ENCODE measurements around the gene LOXHD1. TPM values are rescaled to one million over a fixed set of nuclear protein-coding genes. Genes with fewer than 3 reads are reported as not detected.

The LOXHD1 gene
- total RNA-seq, 1 experiment from 2014 or later = 0.35 TPM

DNA sequence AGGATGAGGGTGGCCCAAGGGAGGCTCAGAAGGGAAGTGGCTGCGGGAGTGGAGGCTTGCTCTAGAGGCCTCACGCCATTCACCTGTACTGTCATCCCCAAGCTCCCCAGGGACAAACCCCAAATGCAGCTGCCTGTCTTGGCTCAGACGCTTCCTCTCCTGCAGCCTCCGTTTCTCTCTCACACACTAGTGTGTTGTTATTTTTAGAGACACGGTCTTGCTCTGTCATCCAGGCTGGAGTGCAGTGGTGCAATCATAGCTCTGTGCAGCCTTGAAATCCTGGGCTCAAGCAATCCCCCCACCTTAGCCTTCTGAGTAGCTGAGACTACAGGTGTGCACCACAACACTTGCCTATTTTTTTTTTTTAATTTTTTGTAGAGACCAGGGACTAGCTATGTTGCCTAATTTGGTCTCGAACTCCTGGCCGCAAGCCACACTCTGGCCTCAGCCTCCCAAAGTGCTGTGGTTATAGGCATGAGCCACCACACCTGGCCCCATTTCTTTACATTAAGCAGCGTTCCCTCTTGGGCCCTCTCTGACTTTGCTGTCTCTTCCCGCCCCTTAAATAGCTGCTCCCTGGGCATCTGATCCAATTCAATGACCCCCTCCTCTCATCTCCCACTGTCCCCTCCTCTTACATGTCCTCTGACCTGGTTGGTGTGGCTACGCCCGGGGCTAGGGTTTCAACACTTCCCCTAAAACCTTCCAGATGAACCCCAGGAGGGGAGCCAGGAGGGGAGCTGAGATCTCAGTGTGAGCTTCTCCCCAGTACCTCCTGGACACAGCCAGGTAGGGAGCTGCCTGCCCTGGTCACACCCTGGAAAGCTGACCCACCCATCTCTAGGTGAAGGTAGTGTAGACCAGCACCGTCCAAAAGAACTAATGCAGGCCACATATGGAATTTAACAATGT, 24.0 kb upstream of the LOXHD1 start (continued):
- TF ChIP-seq, protein P1, sequence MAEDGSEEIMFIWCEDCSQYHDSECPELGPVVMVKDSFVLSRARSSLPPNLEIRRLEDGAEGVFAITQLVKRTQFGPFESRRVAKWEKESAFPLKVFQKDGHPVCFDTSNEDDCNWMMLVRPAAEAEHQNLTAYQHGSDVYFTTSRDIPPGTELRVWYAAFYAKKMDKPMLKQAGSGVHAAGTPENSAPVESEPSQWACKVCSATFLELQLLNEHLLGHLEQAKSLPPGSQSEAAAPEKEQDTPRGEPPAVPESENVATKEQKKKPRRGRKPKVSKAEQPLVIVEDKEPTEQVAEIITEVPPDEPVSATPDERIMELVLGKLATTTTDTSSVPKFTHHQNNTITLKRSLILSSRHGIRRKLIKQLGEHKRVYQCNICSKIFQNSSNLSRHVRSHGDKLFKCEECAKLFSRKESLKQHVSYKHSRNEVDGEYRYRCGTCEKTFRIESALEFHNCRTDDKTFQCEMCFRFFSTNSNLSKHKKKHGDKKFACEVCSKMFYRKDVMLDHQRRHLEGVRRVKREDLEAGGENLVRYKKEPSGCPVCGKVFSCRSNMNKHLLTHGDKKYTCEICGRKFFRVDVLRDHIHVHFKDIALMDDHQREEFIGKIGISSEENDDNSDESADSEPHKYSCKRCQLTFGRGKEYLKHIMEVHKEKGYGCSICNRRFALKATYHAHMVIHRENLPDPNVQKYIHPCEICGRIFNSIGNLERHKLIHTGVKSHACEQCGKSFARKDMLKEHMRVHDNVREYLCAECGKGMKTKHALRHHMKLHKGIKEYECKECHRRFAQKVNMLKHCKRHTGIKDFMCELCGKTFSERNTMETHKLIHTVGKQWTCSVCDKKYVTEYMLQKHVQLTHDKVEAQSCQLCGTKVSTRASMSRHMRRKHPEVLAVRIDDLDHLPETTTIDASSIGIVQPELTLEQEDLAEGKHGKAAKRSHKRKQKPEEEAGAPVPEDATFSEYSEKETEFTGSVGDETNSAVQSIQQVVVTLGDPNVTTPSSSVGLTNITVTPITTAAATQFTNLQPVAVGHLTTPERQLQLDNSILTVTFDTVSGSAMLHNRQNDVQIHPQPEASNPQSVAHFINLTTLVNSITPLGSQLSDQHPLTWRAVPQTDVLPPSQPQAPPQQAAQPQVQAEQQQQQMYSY (CRISPR knock-in tag; IDR thresholded peaks at IDR 0.05) = no peak
- TF ChIP-seq, protein P2, sequence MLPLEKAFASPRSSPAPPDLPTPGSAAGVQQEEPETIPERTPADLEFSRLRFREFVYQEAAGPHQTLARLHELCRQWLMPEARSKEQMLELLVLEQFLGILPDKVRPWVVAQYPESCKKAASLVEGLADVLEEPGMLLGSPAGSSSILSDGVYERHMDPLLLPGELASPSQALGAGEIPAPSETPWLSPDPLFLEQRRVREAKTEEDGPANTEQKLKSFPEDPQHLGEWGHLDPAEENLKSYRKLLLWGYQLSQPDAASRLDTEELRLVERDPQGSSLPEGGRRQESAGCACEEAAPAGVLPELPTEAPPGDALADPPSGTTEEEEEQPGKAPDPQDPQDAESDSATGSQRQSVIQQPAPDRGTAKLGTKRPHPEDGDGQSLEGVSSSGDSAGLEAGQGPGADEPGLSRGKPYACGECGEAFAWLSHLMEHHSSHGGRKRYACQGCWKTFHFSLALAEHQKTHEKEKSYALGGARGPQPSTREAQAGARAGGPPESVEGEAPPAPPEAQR (CRISPR knock-in tag; IDR thresholded peaks at IDR 0.05) = no peak
- TF ChIP-seq ESRRA (CRISPR knock-in tag; IDR thresholded peaks at IDR 0.05; ENCODE audit: borderline replicate concordance) (no peak), CDX4 (CRISPR knock-in tag; IDR thresholded peaks at IDR 0.05; ENCODE audit: borderline replicate concordance) (no peak), RELA (CRISPR knock-in tag; IDR thresholded peaks at IDR 0.05; ENCODE audit: borderline replicate concordance) (no peak)

DNA sequence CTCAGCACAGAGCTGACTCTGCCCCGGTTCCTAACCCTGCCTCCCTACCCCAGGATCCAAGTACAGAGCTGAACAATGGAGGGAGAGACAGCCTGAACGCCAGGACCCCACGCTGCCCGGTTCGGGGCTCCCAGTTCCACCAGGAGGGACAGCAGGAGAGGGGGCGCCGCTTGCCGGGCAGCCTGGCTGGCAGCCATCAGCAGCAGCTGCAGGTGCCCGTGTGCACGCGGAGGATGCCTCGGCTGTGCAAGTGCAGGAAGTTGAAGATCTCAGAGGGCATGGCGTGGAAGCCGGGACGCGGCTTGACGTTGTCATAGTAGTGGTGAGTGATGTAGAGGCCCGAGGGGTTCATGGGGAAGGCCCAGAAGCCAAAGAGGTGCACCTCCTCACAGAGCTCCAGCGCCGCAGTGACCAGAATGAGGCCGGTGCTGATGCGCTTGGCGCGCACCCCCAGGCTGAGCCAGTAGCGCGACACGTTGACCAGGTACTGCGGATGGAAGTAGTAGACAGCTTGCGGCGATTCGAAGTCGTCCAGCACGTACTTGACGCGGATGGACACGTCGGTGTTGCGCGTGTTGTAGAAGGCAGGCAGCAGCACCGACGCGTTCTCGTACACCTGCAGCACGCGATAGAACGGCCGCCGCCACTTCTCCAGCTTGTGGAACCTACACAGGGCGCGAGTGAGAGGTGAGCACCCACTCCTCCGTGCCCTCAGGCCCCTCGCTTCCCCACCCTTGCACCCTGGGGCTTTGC, 23.0 kb upstream of the LOXHD1 start:
- peaks cover 10% of the 10 kb centered on the region for H3K4me1 Mint-ChIP-seq
- ChIA-PET POLR2A (no interaction called here), CTCF (interaction anchor here (0.9 to 5.0 kb wide), 4 partner anchors 22 to 114 kb away, joined by 3 to 29 read pairs (median 4); no protein-coding TSS in a partner anchor)
- ATAC-seq (no peak), DNase-seq (ENCODE audit: low spot score) (no peak)
- H3K9me3 Mint-ChIP-seq = no peaks in the 10 kb centered on the region
- no peak overlapping the region for H3K4me3 Mint-ChIP-seq
- no peaks in the 10 kb centered on the region for H3K36me3 Mint-ChIP-seq
- H3K27ac Mint-ChIP-seq = no peak overlapping the region
- no peaks in the 10 kb centered on the region for H3K27me3 Mint-ChIP-seq (ENCODE audit: low read depth)
- TF ChIP-seq ZNF423 (CRISPR knock-in tag; IDR thresholded peaks at IDR 0.05) = no peak
- TF ChIP-seq PREB (CRISPR knock-in tag; IDR thresholded peaks at IDR 0.05; ENCODE audit: borderline replicate concordance) = no peak
- TF ChIP-seq, protein P3, sequence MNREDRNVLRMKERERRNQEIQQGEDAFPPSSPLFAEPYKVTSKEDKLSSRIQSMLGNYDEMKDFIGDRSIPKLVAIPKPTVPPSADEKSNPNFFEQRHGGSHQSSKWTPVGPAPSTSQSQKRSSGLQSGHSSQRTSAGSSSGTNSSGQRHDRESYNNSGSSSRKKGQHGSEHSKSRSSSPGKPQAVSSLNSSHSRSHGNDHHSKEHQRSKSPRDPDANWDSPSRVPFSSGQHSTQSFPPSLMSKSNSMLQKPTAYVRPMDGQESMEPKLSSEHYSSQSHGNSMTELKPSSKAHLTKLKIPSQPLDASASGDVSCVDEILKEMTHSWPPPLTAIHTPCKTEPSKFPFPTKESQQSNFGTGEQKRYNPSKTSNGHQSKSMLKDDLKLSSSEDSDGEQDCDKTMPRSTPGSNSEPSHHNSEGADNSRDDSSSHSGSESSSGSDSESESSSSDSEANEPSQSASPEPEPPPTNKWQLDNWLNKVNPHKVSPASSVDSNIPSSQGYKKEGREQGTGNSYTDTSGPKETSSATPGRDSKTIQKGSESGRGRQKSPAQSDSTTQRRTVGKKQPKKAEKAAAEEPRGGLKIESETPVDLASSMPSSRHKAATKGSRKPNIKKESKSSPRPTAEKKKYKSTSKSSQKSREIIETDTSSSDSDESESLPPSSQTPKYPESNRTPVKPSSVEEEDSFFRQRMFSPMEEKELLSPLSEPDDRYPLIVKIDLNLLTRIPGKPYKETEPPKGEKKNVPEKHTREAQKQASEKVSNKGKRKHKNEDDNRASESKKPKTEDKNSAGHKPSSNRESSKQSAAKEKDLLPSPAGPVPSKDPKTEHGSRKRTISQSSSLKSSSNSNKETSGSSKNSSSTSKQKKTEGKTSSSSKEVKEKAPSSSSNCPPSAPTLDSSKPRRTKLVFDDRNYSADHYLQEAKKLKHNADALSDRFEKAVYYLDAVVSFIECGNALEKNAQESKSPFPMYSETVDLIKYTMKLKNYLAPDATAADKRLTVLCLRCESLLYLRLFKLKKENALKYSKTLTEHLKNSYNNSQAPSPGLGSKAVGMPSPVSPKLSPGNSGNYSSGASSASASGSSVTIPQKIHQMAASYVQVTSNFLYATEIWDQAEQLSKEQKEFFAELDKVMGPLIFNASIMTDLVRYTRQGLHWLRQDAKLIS (CRISPR knock-in tag; IDR thresholded peaks at IDR 0.05; ENCODE audit: borderline replicate concordance) = no peak
- TF ChIP-seq ERG (CRISPR knock-in tag; IDR thresholded peaks at IDR 0.05) = no peak
- TF ChIP-seq PRRX2 (CRISPR knock-in tag; IDR thresholded peaks at IDR 0.05) = no peak
- TF ChIP-seq TCF7 (CRISPR knock-in tag; IDR thresholded peaks at IDR 0.05; ENCODE audit: low read depth) = no peak
- TF ChIP-seq MYBL2 (CRISPR knock-in tag; IDR thresholded peaks at IDR 0.05) = no peak
- no peak for TF ChIP-seq ZNF425 (CRISPR knock-in tag; conservative IDR thresholded peaks at IDR 0.05)
- TF ChIP-seq ATF1 (CRISPR knock-in tag; IDR thresholded peaks at IDR 0.05) = no peak
- no peak for TF ChIP-seq RELA (CRISPR knock-in tag; IDR thresholded peaks at IDR 0.05; ENCODE audit: borderline replicate concordance)
- TF ChIP-seq GABPB1 (CRISPR knock-in tag; IDR thresholded peaks at IDR 0.05) = no peak
- TF ChIP-seq USF1 (CRISPR knock-in tag; IDR thresholded peaks at IDR 0.05) = no peak
